Measurements from ENCODE around the gene MGP.
A peak's percentile ranks its signal among the peaks of the same experiment; 100 is the strongest.

The MGP gene

DNA sequence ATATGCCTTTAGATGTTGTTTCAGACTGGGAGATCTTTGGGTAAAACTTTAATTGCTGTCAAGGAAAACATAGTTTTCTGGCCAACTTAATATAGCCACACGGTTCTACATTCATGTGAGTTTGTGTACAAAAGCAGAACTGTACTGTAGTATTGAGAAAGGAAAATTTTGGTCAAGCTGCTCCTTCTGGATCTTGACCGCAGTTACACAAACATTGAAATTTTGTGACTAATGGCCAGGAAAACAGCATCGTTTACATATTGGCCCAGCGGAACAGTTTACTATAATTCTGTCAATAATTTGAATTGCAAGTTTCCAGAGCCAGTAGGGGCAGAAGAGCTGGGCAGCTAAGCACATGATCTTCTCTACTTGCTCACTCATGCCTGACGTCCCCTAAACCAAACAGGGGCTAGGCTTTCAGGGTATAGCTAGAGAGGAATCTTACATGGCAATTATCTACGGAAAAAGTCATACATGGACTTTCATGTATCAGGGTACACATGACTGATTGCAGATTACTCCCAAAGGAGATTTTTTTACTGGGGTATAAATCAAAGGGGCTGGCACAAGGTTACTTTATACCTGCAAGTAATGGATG lies 31.0 kb downstream of the MGP start:
- DNase-seq: no peak

DNA sequence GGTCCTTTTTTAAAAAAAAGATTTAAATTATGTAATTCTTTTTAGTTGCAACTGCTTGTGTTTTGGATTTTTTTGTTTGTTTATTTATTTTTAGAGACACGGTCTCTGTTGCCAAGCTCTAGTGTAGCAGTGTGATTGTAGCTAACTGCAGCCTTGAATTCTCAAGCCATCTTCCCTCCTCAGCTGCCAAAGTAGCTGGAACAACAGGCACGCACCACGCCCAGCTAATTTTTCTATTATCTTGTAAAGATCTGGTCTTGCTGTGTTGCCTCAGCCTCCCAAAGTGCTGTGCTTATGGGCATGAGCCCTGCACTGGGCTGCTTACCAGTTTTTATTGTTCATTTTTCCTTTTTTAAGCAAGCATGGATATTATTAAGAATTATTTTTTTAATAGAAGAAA lies 31.7 kb downstream of the MGP start:
- DNase-seq: no peak

DNA sequence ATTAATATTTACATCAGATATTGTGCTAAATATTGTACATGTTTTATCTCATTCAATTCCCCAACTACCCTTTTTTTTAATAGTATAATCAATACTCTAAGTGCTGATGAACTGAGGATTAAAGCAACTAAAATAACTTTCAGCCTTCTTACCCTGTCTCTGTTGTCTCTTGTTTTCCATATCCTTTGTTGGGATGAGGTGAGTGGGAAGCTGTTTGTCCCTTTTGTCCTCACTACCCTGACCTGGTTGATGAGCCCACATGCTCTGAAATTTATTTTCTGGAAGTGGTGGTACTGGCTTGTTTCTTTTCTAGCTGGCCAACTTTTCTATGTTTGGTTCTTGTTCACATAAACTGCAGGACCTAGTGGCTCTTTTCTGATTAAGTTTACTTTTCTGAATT lies 32.8 kb downstream of the MGP start:
- no peak for DNase-seq

DNA sequence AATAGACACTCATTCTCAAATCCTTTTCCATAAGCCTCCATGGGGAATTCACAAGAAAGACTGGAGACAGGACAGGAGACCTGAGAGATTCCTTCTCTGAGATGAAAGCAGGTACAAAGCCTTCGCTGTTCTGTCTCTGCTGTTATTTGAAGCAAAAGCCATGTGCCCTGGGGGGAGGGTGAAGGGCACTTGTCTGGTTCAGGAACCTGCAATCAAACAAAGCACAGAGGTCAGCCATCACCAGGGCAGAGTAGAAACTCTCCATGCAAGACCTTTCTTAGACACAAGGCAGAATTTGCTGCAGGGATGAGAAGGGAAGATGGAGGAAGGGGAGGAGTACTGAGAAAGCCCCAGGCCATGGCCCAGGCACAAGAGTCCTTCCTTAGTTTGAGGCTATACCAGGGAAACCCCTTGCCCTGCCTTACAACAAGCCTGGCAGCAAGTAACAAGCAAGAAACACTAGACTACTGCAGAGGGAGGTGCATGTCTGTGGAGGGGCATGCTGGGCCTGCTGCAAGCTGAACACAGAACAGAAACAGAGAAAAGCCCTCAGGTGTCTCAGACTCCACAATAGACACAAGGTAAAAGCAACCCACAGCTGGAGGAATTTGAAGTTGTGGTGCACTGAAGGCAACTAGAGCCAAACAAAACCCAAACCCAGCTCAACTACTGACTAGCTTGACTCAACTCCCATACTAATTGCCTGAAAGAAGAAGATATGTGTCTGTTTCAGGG lies 34.6 kb downstream of the MGP start:
- no peak for DNase-seq

DNA sequence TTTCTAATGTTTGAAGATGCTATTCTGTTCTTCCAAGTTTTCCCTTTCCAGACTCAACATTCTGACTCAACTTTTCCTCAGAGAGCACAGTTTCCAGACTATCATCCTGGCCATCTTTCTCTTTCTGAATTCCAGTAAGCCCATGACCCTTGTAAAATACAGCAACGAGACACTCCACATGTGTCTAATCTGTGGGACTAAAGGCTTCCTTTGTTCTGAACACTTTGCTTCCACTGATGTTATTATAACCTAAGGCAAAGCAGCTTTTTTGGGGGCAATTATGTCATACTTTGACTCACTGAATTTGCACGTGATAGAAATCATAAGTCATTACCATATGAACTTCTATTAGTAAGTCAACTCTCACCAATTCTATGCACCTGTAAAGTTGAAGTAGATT lies 36.0 kb downstream of the MGP start:
- DNase-seq: no peak

DNA sequence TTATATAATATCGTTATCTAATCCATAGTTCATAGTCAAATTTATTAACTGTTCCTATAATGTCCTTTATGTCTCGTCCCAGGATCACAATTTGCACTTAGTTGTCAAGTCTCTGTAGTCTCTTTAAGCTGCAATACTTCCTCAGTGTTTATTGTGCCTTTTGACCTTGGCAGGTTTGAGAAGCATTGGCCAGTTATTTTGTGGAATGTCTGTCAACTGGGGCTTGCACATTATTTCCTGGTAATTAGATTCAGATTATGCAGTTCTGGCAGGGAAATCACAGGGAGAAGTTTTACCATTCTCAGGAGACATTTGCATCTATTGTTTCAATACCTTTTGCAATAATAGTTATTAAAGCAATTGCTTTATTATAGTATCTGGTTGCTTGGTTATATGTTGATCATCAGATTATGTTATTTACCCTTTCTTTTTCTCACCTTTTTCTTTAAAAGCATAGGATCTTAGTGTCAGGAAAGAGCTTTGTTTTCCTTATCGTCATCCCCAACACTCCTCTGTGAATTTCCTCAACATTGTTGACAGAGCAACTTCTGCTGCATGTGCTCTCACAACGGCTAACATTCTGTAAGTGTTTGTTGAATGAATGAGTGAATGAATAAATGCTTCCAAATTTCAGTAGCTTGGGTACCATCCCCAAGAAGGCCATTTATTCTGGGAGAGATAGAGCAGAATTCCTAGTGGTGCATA lies 38.6 kb downstream of the MGP start:
- no peak for DNase-seq

DNA sequence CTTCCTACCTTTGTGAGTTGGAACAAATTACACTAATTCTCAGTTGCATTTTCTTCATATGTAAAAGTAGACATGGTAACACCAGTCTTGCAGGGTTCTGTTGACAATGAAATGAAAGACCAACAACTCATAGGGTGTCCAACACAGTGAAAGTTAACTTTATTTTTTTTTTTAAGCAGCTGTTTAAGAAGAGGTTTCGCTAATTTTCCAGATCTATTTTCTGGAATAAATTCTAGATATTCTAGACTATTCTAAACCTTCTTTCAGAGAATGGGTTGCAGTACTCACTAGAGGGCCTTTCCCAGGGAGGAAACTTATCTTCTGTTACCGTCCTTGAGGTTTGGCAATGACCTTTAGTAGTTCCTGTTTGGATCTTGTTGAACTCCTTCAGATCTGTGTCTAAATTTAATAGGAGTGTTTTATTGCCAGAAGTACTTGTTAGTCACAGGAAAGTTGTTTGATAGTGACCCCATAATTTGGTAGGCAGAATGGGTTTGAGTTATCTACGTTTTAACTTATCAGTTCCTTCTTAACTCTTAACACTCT lies 39.5 kb downstream of the MGP start:
- DNase-seq: no peak

DNA sequence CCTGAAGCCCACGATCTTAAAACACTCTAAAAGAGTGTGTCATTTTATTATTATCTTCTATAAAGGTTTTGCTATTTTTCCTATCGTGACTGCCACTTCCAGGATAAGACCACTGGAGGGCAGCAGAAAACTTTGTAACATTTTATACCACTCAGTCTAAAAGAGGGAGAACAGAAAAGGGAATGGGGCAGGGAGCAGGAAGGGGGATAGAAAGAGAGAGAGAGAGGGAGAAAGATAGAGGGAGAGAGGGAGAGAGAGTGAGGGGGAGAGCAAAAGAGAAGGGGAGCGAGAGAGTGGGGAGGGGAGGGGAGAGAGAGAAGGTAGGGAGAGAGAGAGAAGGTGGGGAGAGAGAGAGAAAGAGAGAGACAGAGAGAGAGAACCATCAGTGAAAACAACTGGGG lies 40.3 kb downstream of the MGP start:
- DNase-seq: peak; percentile 18

DNA sequence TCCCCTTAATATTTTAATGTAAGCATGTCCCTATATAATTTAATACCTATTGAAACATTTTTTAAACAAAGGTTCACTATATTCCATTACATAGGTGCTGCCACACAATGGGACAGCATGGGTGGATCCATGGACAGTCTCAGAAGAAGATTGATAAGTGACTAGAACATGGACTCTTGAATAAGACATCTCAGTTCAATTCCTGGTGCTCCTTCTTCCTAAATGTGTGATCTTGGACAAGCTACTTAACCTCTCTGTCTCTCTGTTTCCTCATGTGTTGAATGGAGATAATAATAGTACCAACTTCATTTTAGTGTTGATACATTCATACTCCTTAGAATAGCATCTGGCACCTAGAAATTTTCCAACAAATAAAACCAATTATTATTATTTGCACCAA lies 41.3 kb downstream of the MGP start:
- DNase-seq: no peak

DNA sequence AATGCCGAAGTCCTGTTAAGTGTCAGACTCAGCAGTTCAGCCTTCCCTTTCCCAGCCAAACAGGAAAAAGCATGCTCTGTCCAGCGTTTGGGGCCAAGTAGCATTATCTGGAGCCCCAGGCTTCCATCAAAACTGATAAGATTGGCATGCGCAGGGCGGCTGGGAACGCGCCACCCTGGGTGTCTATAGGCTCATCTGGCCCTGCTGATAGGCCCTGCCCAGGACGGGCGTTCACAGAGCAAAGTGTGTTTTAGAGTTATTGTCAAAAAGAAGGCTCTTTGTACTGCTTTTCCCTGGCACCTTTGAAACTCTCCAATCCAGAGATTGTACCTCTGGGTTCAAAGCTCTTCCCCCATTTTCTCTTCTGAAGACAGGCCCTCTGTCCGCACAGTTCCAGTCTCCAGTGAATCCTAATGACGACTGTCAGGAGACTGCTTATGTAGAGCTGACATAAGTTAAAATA lies 42.2 kb downstream of the MGP start, which contains the start of gene ART4:
Gene ART4 (minus strand): TSS at position 102 of the 463 bp plus-strand sequence. CDS start 413 bp downstream, outside the sequence.
- no peak for DNase-seq

DNA sequence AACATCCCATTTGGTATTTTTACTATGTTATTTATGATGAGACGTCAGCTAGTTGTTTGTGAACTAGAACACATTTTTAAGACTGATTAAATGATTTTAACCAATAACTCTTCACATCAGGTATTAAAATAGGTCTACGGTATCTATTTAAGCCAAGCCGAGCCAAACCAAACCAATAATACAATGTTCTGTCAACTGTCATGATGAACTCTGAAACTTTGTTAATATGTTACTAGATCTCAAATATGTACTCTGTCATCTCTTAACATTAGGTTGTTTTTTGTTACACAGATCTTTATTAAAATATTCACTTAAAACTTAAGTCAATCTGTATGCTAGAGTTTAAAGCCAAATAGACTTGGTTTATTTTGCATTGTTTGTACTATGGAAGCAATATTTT lies 43.3 kb downstream of the MGP start:
- no peak for DNase-seq

DNA sequence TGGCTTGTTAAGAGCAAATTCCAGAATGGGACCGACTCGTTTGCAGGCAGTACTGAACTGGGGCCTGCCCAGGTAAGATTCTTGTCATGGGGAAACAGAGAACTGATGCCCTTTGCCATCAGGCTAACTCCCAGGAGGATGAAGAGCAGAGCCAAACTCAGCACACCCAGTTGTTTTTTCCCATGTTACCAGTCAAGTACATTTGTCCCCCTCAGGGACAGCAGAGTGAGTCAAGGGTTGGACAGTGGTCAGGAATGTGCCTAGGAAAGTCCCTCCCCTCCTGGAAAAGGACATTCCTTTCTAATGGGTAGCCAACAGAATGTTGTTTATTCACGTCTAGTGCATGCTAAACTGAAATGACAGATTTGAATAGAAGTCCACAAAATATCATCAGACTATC lies 43.9 kb downstream of the MGP start:
- DNase-seq: no peak

DNA sequence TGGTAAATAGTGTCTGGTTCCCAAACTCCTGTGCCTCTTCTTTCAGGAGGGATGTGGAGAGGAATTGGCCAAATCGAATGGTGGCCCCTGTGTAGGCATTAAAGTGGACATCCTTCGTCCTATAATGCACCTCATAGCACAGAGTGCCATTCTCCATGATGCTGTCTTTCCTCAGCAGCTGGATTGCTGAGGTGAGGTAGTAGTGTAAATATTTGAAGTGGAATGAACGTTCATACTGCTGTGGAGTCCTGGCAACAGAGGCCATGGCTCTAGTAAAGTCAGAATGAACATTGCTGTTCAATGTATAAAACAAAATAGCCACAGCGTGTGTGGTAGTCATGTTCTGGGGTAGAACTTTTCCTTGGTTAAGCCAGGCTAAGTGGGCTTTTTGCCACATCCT lies 45.0 kb downstream of the MGP start:
- no peak for DNase-seq

DNA sequence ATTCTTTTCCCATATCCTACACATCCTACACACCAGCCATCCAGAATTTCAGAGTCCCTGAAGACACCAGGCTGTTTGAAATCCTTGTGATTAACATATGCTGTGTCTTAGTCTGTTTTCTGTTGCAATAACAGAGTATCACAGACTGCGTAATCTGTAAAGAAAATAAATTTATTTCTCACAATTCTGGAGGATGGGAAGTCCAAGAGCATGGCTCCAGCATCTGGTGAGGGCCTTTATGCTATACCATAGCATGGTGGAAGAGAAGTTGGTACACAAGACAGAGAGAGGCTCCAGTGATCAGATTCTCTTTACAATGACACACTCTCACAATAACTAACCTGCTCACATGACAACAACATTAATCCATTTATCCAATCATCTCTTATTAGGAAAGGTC lies 46.4 kb downstream of the MGP start:
- no peak for DNase-seq

DNA sequence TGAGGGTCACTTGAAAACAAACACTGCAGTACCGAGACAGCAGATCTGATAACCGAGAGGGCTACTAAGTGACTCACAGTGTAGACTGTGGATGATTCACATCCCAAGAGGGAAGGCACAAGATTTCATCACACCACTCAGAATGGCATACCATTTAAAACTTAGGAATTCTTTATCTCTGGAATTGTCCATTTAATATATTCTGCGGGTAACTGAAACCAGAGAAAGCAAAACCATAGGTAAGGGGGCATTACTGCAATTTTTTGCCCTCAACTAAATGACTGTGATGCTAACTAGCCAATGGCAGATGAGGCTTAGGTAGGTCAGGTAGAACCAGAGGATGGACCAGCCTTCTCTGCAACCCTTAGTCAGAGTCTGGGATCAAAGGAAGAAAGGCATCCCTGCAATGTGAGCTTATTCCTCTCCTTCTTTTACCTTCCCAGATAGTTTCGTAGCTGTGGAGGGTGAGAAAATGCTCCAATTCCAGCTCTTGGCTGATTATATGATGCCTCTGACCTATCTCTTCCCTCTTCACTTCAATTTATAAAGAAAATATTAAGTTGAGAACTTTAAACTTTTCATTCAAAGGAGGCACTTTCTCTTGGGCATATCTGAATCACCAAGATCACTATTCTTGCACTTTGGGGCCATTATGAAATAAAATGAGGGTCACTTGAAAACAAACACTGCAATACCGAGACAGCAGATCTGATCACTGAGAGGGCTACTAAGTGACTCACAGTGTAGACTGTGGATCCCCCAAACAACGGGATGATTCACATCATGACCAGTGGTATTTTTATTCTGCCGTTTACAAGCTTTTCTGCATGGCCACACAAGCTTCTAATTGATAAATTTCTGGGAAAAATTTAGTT lies 49.1 kb downstream of the MGP start:
- no peak for DNase-seq

DNA sequence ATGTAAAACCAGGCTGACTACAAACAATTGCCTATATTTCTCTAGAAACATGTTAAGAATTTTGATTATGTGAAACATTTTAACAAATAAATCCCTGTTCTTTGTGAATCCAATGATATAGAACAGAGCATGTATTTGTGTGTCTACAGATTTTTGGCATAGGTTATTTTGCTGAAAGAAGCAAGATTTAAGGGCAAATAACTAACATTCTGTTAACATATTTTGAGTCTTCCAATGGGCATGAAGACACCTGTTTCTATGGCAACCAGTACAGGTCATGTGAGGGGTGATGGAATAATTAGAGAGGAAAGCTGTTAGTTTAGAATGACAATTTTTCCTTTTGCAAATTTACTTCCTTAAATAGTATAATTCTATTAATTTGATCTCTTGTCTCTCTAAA lies 51.1 kb downstream of the MGP start:
- DNase-seq: no peak

DNA sequence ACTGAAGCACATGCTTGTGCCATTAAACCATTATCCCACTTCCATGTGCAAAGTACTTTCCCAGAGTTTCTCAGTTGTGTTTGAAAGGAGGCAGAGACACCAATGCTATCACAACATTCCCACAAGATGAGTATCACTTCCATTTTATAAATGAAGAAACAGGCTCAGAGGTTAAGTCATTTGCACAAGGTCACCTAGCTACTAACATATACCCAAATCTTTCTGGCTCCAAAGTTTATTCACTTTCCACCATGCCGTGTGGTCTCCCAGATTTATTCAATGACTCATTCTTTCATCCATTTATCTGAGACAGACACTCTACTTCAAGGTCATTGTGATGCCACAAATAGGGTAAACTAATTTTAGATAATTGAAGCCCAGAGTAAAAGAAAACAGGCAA lies 51.7 kb downstream of the MGP start:
- no peak for DNase-seq

DNA sequence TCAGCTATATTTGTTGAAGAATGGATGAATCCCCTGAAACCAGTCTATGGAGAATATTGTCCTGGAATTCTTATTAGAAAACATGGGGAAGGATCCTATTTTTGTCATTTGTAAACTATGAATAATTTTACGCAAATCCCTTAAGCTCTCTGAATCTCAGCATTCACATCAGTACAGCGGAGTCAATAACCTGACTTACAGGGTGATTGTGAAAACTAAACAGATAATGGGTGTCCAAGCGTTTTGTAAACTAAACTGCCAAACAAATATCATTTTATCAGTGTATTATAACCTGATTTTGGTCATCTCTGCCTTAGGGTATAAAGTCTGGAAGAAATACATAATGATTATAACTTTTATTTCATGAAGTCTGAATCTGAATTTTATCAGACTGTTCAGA lies 52.3 kb downstream of the MGP start:
- no peak for DNase-seq

All from effector CD8-positive, alpha-beta T cell (primary cell).